Skin of body (tissue), 2 donors: ENCODE measurements around the gene DLX4. TPM values are rescaled to one million over a fixed set of nuclear protein-coding genes. Genes with fewer than 3 reads are reported as not detected.

Experiments used
- DNase-seq: peaks from one replicate; lab custom pipeline; 2025; lab: John Stamatoyannopoulos, UW
- total RNA-seq: library from RNA; depleted of rRNA; stranded (reverse); fragments of >200 nt; gene quantifications from one replicate; pipeline ENCODE4 v1.2.3, GENCODE V29; 2014

DLX4 gene
- total RNA-seq, 1 donor from 2014 or later, result 2.3 TPM

- DNase-seq, result no peak
Measured at GRCh38 chr17:49946964-49947584, 21.9 kb upstream of the DLX4 start.

GRCh38 chr17:49949634-49950033 lies 19.4 kb upstream of the DLX4 start:
- DNase-seq, result no peak

- DNase-seq, result no peak
Measured at GRCh38 chr17:49951362-49952082, 17.5 kb upstream of the DLX4 start.

GRCh38 chr17:49952209-49952911 lies 16.6 kb upstream of the DLX4 start:
- no peak for DNase-seq

- no peak for DNase-seq
Measured at GRCh38 chr17:49952912-49953497, 16.0 kb upstream of the DLX4 start.

- no peak for DNase-seq
Measured at GRCh38 chr17:49955157-49955556, 13.8 kb upstream of the DLX4 start.

- no peak for DNase-seq
Measured at GRCh38 chr17:49956780-49957179, 12.2 kb upstream of the DLX4 start.

GRCh38 chr17:49957350-49957749 lies 11.6 kb upstream of the DLX4 start:
- no peak for DNase-seq

- DNase-seq, result no peak
Measured at GRCh38 chr17:49958723-49959122, 10.3 kb upstream of the DLX4 start.

- no peak for DNase-seq
Measured at GRCh38 chr17:49959183-49959935, 9.6 kb upstream of the DLX4 start.

- DNase-seq, result no peak
Measured at GRCh38 chr17:49962599-49963308, 6.2 kb upstream of the DLX4 start.

GRCh38 chr17:49963309-49963625 lies 5.7 kb upstream of the DLX4 start:
- DNase-seq, result no peak

GRCh38 chr17:49963626-49964302 lies 5.2 kb upstream of the DLX4 start:
- no peak for DNase-seq

- no peak for DNase-seq
Measured at GRCh38 chr17:49964303-49964768, 4.7 kb upstream of the DLX4 start.

- DNase-seq, result no peak
Measured at GRCh38 chr17:49964769-49965523, 4.0 kb upstream of the DLX4 start.

GRCh38 chr17:49965524-49965909 lies 3.5 kb upstream of the DLX4 start:
- DNase-seq, result no peak

- DNase-seq, result no peak
Measured at GRCh38 chr17:49966767-49967166, 2.2 kb upstream of the DLX4 start.

GRCh38 chr17:49967205-49967604 lies 1.8 kb upstream of the DLX4 start:
- DNase-seq, result no peak

GRCh38 chr17:49967621-49968404 lies 1.2 kb upstream of the DLX4 start:
- DNase-seq, result no peak
